SKM-1 treated with dmso at 0.1 percent for 144 hours (cell line): ENCODE results near the gene ZNF592.
"Not testable (repeated sequence)": the region's sequence is repeated elsewhere in the genome, so short reads cannot be mapped to it uniquely, and the experiment has no call there.

Experiments
- DNase-seq: peaks from one replicate; lab custom pipeline; 2025; ENCODE audit not compliant: unreplicated experiment; lab: John Stamatoyannopoulos, UW

ZNF592 gene

GRCh38 chr15:84748274-84749110, at the start of gene ZNF592:
Gene ZNF592, plus strand, starts transcription at chr15:84748592. Its CDS starts 34,084 bp downstream, at chr15:84782676.
- DNase-seq: peak; percentile 62

- DNase-seq: no peak
Observed at GRCh38 chr15:84699538-84700191, 48.7 kb upstream of the ZNF592 start.

- no peak for DNase-seq
Observed at GRCh38 chr15:84702961-84703482, 45.4 kb upstream of the ZNF592 start.

- no peak for DNase-seq
Observed at GRCh38 chr15:84703808-84704207, 44.6 kb upstream of the ZNF592 start.

- no peak for DNase-seq
Observed at GRCh38 chr15:84714372-84714771, 34.0 kb upstream of the ZNF592 start.

- DNase-seq: no peak
Observed at GRCh38 chr15:84714821-84715220, 33.6 kb upstream of the ZNF592 start.

- DNase-seq: no peak
Observed at GRCh38 chr15:84715441-84716035, 32.9 kb upstream of the ZNF592 start.

GRCh38 chr15:84716036-84716732, 32.2 kb upstream of the ZNF592 start, which contains the start of gene SEC11A:
Gene SEC11A, minus strand, starts transcription at chr15:84716139. Its CDS starts 64 bp downstream, at chr15:84716075.
- DNase-seq: peak; percentile 90

GRCh38 chr15:84721371-84721770, 27.0 kb upstream of the ZNF592 start:
- DNase-seq: no peak

- no peak for DNase-seq
Observed at GRCh38 chr15:84722628-84723027, 25.8 kb upstream of the ZNF592 start.

- DNase-seq: peak; percentile 94
Observed at GRCh38 chr15:84725001-84725491, 23.3 kb upstream of the ZNF592 start.

- no peak for DNase-seq
Observed at GRCh38 chr15:84727429-84727828, 21.0 kb upstream of the ZNF592 start.

- DNase-seq: no peak
Observed at GRCh38 chr15:84731774-84732173, 16.6 kb upstream of the ZNF592 start.

GRCh38 chr15:84734794-84735479, 13.5 kb upstream of the ZNF592 start:
- DNase-seq: peak; percentile 96

- DNase-seq: not testable (repeated sequence)
Observed at GRCh38 chr15:84735480-84736061, 12.8 kb upstream of the ZNF592 start.

- no peak for DNase-seq
Observed at GRCh38 chr15:84736375-84736774, 12.0 kb upstream of the ZNF592 start.

- DNase-seq: no peak
Observed at GRCh38 chr15:84737005-84737404, 11.4 kb upstream of the ZNF592 start.

GRCh38 chr15:84740691-84741090, 7.7 kb upstream of the ZNF592 start:
- DNase-seq: no peak

- no peak for DNase-seq
Observed at GRCh38 chr15:84741121-84741520, 7.3 kb upstream of the ZNF592 start.
